Neural crest cell (in vitro differentiated cells): Measurements from ENCODE around the gene TRIM52. TPM values are rescaled to one million over a fixed set of nuclear protein-coding genes. Genes with fewer than 3 reads are reported as not detected.
A peak's percentile ranks its signal among the peaks of the same experiment; 100 is the strongest.
"Not testable (repeated sequence)": the region's sequence is repeated elsewhere in the genome, so short reads cannot be mapped to it uniquely, and the experiment has no call there.

ENCODE experiments used
- DNase-seq: peaks from one replicate; pipeline ENCODE4 v3.0.0; 2021; ENCODE audit warnings: low read depth, mixed read lengths, low spot score
- H3K27ac Mint-ChIP-seq: one replicate; pipeline ENCODE4 v1.8.0; 2021; ENCODE audit warnings: mild to moderate bottlenecking, mixed read lengths; ENCODE audit not compliant: unreplicated experiment
- H3K27me3 Mint-ChIP-seq: 2 replicates; pipeline ENCODE4 v1.8.0; 2021; ENCODE audit warnings: low read depth, mild to moderate bottlenecking, mixed read lengths
- H3K36me3 Mint-ChIP-seq: 2 replicates; pipeline ENCODE4 v1.8.0; 2021; ENCODE audit warnings: low read depth, mild to moderate bottlenecking, mixed read lengths
- H3K4me1 Mint-ChIP-seq: 2 replicates; pipeline ENCODE4 v1.8.0; 2021; ENCODE audit warnings: mixed read lengths
- H3K4me3 Mint-ChIP-seq: one replicate; pipeline ENCODE4 v1.8.0; 2021; ENCODE audit warnings: mild to moderate bottlenecking, mixed read lengths
- H3K9me3 Mint-ChIP-seq: 2 replicates; pipeline ENCODE4 v1.8.0; 2021; ENCODE audit warnings: mixed read lengths
- total RNA-seq: library from RNA; stranded (reverse); gene quantifications from 2 replicates; pipeline ENCODE4 v1.2.1, GENCODE V29; 2021
- TF ChIP-seq, protein P1 (sequence below): fragments of 200-600 bp; sonication (generic); conservative IDR thresholded peaks from 2 replicates; pipeline ENCODE4 v1.5.0; 2021; ENCODE audit warnings: antibody characterized with exemption, mild to moderate bottlenecking

Gene TRIM52
- total RNA-seq, 1 donor from 2014 or later: 9.0 TPM

DNA sequence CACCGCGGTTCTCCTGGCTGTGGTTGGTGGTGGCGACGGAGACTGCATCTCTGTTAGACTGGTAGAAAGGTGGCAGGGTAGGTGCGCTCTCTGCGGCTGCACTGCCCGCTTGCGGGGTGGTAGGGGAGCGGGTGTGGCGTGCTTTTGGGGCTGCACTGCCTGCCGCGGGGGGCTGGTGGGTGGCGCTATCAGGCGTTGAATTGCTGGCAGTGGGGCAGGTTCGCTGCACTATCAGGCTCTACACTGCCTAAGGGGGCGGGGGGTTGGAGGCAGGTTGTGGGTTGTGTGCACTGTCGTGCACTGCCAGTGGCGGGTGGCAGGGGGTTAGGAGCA, 21.0 kb upstream of the TRIM52 start:
- Mint-ChIP-seq H3K4me3 (no peak overlapping the region), H3K36me3 (no peaks in the 10 kb centered on the region), H3K4me1 (peaks cover 10% of the 10 kb centered on the region), H3K27ac (peak overlapping the region; percentile 88), H3K27me3 (peaks cover 14% of the 10 kb centered on the region), H3K9me3 (no peaks in the 10 kb centered on the region)
- TF ChIP-seq, protein P1, sequence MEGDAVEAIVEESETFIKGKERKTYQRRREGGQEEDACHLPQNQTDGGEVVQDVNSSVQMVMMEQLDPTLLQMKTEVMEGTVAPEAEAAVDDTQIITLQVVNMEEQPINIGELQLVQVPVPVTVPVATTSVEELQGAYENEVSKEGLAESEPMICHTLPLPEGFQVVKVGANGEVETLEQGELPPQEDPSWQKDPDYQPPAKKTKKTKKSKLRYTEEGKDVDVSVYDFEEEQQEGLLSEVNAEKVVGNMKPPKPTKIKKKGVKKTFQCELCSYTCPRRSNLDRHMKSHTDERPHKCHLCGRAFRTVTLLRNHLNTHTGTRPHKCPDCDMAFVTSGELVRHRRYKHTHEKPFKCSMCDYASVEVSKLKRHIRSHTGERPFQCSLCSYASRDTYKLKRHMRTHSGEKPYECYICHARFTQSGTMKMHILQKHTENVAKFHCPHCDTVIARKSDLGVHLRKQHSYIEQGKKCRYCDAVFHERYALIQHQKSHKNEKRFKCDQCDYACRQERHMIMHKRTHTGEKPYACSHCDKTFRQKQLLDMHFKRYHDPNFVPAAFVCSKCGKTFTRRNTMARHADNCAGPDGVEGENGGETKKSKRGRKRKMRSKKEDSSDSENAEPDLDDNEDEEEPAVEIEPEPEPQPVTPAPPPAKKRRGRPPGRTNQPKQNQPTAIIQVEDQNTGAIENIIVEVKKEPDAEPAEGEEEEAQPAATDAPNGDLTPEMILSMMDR: no peak
- no peak for DNase-seq

DNA sequence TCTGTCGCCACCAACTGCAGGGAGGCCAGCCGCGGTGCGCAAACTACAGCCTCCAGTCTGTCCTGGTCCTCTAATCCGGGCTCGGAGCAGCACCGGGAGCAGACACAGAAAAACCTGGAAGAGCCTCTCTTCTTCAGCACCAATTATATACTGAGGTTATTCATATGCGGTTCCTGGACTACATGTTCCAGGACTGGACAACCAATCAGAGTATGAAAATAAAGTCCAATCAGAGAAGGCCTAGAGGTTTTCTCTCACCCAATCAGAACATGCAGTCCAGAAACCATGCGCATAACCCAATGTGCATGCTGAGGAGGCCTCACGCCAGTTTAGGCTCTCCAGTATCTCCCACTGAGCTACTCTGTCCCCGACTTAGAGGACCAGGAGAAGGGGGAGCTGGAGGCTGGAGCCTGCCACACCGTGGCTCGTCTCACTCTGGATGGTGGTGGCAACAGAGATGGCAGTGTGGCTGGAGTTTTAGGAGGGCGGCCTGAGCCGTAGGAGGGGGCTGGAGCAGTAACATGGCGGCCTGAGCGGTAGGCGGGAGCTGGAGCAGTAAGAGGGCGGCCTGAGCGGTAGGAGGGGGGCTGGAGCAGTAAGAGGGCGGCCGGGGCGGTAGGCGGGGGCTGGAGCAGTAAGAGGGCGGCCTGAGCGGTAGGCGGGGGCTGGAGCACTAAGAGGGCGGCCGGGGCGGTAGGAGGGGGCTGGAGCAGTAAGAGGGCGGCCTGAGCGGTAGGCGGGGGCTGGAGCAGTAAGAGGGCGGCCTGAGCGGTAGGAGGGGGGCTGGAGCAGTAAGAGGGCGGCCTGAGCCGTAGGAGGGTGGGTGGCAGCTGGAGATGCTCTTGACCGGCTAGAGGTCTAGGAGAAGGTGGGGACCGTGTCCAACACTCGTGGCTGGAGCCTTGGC, 20.4 kb upstream of the TRIM52 start:
- no peaks in the 10 kb centered on the region for H3K9me3 Mint-ChIP-seq
- H3K27me3 Mint-ChIP-seq: peaks cover 14% of the 10 kb centered on the region
- H3K27ac Mint-ChIP-seq: peak overlapping the region; percentile 88
- peak; percentile 67 for DNase-seq
- TF ChIP-seq, protein P1: no peak
- no peaks in the 10 kb centered on the region for H3K36me3 Mint-ChIP-seq
- H3K4me1 Mint-ChIP-seq: peaks cover 10% of the 10 kb centered on the region
- H3K4me3 Mint-ChIP-seq: no peak overlapping the region

DNA sequence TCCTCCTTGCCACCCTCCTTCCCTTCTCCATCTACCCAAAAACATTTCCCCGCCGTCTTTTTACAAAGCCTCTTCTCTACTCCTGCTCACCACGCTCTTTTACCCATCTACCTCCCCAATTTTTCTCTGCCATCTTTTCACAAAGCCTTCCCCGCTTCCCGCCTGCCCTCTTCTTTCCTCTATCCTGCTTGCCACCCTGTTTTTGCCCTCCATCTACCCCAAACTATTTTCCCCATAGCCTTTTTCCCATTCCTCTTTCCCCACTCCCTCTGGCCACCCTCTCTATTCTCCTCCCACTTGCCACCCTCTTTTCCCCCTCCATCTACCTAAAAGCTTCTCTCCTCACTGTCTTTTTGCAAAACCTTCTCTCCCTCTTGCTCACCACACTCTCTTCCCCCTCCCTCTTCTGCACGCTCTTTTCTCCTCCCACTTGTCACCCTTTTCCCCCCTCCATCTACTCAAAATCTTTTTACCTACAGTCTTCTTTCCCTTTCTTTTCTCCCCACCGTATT, 19.4 kb upstream of the TRIM52 start:
- peaks cover 16% of the 10 kb centered on the region for H3K27me3 Mint-ChIP-seq
- no peak for DNase-seq
- no peak overlapping the region for H3K4me3 Mint-ChIP-seq
- H3K27ac Mint-ChIP-seq: no peak overlapping the region
- H3K36me3 Mint-ChIP-seq: no peaks in the 10 kb centered on the region
- H3K9me3 Mint-ChIP-seq: no peaks in the 10 kb centered on the region
- H3K4me1 Mint-ChIP-seq: peaks cover 10% of the 10 kb centered on the region
- TF ChIP-seq, protein P1: no peak

DNA sequence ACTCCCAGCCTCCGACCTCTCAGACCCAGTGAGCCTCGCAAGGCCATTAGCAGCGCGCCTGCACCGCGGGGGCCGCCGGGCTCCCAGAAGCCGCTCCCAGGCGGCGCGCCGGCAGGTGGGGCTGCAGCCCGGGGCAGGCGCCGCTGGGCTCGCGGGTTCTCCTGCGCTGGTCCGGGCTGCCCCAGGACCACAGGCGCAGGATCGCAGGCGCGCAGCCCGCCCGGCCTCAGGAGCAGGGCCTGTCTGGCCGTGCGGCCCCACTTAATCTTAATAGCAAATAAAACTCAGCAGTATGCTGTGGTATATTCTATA, 12.4 kb upstream of the TRIM52 start:
- H3K27me3 Mint-ChIP-seq: peaks cover 10% of the 10 kb centered on the region

DNA sequence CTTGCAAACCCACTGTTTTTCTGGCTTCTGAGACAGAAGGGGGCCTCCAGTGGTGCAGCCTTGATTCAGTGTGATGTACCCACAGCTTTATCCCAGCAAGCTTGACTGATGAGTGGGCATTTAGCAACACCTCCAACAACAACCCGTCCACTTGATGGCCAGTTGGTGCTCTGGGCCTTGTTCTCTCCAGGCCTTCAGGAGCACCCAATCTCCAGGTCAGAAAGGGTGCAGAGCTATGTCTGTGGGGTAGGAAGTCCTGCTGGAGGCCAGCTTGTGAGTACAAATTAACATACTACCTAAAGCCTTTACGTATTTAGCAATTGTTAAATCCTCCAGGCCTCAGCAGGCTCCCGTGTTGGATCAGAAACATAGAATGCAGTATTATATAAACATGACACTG, 10.1 kb upstream of the TRIM52 start:
- no peak for DNase-seq
- peaks cover 15% of the 10 kb centered on the region for H3K4me1 Mint-ChIP-seq
- H3K36me3 Mint-ChIP-seq: no peaks in the 10 kb centered on the region
- H3K4me3 Mint-ChIP-seq: no peak overlapping the region
- H3K27ac Mint-ChIP-seq: no peak overlapping the region
- TF ChIP-seq, protein P1: no peak
- no peaks in the 10 kb centered on the region for H3K27me3 Mint-ChIP-seq
- H3K9me3 Mint-ChIP-seq: no peaks in the 10 kb centered on the region

More for the DNA sequence above, 12.4 kb upstream of the TRIM52 start:
- peak; percentile 30 for DNase-seq
- H3K9me3 Mint-ChIP-seq, H3K4me1 Mint-ChIP-seq, H3K27ac Mint-ChIP-seq, H3K36me3 Mint-ChIP-seq: not testable (repeated sequence)
- peak overlapping the region; percentile 49 for H3K4me3 Mint-ChIP-seq
- TF ChIP-seq, protein P1: peak; percentile 42

DNA sequence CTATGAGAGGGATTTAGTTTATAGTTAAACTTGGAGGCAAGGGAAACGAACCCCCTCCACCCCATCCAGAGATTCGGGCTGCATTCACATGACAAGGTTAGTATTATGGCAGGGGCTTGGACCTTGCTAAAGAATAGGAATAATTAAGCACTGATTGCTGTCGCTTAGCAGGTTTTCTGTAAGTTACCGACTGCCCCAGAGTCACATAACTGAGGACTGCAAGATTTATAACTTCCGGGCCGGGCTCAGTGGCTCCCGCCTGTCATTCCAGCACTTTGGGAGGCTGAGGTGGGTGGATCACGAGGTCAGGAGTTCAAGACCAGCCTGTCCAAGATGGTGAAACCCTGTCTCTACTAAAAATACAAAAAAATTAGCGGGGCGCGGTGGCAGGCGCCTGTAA, 7.0 kb upstream of the TRIM52 start:
- DNase-seq, H3K36me3 Mint-ChIP-seq, H3K9me3 Mint-ChIP-seq, H3K27me3 Mint-ChIP-seq, H3K4me3 Mint-ChIP-seq: not testable (repeated sequence)
- peak overlapping the region; percentile 6 for H3K27ac Mint-ChIP-seq
- H3K4me1 Mint-ChIP-seq: peaks cover 28% of the 10 kb centered on the region

DNA sequence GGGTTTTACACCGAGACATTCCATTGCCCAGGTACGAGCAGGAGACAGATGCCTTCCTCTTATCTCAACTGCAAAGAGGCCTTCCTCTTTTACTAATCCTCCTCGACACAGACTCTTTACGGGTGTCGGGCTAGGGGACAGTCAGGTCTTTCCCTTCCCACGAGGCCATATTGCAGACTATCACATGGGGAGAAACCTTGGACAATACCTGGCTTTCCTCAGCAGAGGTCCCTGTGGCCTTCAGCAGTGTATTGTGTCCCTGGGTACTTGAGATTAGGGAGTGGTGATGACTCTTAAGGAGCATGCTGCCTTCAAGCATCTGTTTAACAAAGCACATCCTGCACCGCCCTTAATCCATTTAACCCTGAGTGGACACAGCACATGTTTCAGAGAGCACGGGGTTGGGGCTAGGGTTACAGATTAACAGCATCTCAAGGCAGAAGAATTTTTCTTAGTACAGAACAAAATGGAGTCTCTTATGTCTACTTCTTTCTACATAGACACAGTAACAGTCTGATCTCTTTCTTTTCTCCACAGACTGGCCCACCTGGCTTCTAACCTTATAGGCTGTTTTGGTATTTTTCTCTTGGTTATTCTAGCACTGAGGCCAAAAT, 6.5 kb upstream of the TRIM52 start:
- H3K27me3 Mint-ChIP-seq, H3K36me3 Mint-ChIP-seq, DNase-seq, H3K9me3 Mint-ChIP-seq: not testable (repeated sequence)
- H3K4me3 Mint-ChIP-seq: peak overlapping the region; percentile 21
- H3K4me1 Mint-ChIP-seq: peaks cover 28% of the 10 kb centered on the region
- H3K27ac Mint-ChIP-seq: peak overlapping the region; percentile 6
